ENCODE results near the gene SLC25A46.
"Not testable (repeated sequence)": the region's sequence is repeated elsewhere in the genome, so short reads cannot be mapped to it uniquely, and the experiment has no call there.

The SLC25A46 gene

DNA sequence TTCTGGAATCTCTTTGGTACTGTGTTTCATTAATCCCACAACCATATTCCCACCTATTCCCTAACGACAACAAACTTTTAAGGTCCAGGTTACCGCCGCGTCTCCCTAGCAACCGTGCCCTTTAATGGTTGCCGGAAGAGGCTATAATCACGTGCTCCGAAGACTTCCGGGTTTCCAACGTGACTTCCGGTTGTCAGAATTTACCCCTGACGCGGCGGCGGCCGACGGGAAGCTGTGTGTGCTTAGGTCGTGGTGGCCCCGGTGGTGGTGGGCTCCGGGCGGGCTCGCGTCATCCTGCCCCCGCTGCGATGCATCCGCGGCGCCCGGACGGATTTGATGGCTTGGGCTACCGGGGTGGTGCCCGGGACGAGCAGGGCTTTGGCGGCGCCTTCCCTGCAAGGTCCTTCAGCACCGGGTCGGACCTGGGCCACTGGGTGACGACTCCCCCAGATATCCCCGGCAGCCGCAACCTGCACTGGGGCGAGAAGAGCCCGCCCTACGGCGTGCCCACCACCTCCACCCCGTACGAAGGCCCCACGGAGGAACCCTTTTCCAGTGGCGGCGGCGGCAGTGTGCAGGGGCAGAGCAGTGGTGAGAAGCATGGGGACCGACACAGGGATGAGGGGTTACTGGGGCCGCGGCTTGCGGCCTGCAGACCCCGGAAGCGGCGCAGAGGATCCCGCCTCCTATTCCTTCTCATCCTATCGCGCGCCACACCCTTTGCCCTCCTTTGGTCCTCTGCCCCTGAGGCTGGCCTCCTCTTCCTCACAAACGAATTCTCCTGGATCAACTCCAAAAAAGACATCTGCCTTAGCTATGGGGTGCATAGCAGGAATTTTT lies at the start of gene SLC25A46:
SLC25A46 (plus strand) TSS at position 196 of the 840 bp plus-strand sequence; CDS start at position 309, 113 bp downstream.
- TF ChIP-seq, protein P1, sequence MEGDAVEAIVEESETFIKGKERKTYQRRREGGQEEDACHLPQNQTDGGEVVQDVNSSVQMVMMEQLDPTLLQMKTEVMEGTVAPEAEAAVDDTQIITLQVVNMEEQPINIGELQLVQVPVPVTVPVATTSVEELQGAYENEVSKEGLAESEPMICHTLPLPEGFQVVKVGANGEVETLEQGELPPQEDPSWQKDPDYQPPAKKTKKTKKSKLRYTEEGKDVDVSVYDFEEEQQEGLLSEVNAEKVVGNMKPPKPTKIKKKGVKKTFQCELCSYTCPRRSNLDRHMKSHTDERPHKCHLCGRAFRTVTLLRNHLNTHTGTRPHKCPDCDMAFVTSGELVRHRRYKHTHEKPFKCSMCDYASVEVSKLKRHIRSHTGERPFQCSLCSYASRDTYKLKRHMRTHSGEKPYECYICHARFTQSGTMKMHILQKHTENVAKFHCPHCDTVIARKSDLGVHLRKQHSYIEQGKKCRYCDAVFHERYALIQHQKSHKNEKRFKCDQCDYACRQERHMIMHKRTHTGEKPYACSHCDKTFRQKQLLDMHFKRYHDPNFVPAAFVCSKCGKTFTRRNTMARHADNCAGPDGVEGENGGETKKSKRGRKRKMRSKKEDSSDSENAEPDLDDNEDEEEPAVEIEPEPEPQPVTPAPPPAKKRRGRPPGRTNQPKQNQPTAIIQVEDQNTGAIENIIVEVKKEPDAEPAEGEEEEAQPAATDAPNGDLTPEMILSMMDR (IDR thresholded peaks at IDR 0.05; ENCODE audit: control insufficient read depth, insufficient read depth, low read depth, low read length, missing control alignments), result no peak

DNA sequence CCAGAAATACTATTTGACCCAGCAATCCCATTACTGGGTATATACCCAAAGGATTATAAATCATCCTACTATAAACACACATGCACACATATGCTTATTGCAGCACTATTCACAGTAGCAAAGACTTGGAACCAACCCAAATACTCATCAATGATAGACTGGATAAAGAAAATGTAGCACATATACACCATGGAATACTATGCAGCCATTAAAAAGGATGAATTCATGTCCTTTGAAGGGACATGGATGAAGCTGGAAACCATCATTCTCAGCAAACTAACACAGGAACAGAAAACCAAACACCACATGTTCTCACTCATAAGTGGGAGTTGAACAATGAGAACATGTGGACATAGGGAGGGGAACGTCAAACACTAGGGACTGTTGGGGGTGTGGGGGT lies 48.2 kb upstream of the SLC25A46 start:
- H3K4me3 ChIP-seq (ENCODE audit: control insufficient read depth, low read depth, low read length); DNase-seq (ENCODE audit: low read depth): not testable (repeated sequence)

More for the DNA sequence above, at the start of gene SLC25A46:
- DNase-seq (ENCODE audit: low read depth), result no peak
- peak within 1 kb of the TSS; percentile 96 for H3K4me3 ChIP-seq (ENCODE audit: control insufficient read depth, low read depth, low read length)

DNA sequence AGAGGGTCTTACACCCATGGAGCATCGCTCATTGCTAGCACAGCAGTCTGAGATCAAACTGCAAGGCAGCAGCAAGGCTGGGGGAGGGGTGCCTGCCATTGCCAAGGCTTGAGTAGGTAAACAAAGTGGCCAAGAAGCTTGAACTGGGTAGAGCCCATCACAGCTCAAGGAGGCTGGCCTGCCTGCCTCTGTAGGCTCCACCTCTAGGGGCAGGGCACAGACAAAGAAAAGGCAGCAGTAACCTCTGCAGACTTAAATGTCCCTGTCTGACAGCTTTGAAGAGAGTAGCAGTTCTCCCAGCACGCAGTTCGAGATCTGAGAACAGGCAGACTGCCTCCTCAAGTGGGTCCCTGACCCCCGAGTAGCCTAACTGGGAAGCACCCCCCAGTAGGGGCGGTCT lies 46.1 kb upstream of the SLC25A46 start:
- not testable (repeated sequence) for H3K4me3 ChIP-seq (ENCODE audit: control insufficient read depth, low read depth, low read length); DNase-seq (ENCODE audit: low read depth)

DNA sequence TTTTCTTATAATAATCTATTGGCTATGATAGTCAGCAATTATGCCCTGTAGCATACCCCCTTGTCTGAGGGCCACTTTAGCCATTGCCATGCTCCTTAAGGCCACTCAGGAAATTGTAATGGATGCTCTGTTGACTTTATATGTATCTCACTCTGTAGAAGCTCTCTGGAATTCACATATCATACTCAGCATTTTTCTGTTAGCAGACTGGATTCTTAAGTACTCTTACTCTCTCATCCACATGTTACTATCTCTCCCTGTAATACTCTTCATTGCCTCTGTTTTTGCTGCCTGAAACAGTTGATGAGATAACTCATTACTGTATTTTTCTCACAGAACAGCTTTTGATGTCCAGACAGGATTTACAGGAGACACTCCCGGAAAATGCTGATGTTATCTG lies 36.5 kb upstream of the SLC25A46 start:
- H3K4me3 ChIP-seq (ENCODE audit: control insufficient read depth, low read depth, low read length), result no peak overlapping the region
- TF ChIP-seq, protein P1 (IDR thresholded peaks at IDR 0.05; ENCODE audit: control insufficient read depth, insufficient read depth, low read depth, low read length, missing control alignments), result no peak
- DNase-seq (ENCODE audit: low read depth), result no peak

DNA sequence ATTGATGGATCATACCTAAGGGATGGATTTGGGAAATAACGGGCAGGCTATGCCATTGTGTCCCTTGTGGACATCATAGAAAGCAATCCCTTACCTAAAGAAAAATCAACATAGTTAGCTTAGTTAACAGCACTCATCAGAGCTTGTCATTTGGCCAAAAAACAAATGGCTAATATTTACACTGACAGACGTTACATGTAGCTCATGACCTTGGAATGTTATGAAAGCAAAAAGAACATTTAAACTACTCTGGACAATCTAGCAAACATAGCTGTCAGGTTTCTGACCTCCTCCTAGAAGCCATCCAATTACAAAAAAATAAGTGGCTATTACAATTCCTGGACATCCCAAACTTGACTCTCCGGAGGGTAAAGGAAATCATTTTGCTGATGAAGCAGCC lies 36.1 kb upstream of the SLC25A46 start:
- TF ChIP-seq, protein P1 (IDR thresholded peaks at IDR 0.05; ENCODE audit: control insufficient read depth, insufficient read depth, low read depth, low read length, missing control alignments), result no peak
- no peak overlapping the region for H3K4me3 ChIP-seq (ENCODE audit: control insufficient read depth, low read depth, low read length)
- DNase-seq (ENCODE audit: low read depth), result no peak

DNA sequence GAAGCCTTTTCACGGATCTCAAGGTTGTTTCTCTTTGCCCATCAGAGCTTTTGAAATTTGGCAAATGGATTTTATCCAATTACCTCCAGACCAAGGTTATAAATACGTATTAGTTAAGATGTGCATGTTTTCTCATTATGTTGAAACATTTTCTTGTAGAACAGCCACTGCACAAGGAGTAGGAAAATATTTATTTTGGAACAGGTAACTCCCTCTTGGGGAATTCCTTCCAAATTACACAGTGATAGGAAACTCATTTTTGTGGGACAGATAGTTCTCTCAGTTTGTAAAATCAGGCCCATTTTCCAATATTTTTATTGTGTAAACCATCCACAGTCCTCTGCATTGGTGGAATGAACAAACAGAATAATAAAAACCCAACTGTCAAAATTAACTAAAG lies 35.3 kb upstream of the SLC25A46 start:
- TF ChIP-seq, protein P1 (IDR thresholded peaks at IDR 0.05; ENCODE audit: control insufficient read depth, insufficient read depth, low read depth, low read length, missing control alignments), result no peak
- H3K4me3 ChIP-seq (ENCODE audit: control insufficient read depth, low read depth, low read length), result no peak overlapping the region
- DNase-seq (ENCODE audit: low read depth), result no peak

DNA sequence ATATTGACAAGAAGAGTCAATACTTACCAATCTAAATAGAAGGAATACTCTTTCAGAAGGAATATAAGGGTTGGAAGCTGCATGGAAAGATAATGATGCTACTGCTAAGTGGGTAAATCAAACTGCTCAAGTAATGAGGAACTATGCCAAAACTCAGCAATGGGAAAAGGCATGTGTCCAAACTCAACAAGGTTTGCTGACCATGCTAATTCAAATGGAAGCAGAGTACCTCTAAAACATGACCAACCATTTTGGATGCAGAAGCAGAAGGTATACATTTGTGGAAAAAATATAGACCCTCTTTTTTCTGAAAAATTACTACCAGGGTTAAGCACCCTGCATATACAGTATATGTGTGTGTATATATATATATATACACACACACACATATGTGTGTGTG lies 33.5 kb upstream of the SLC25A46 start:
- no peak for DNase-seq (ENCODE audit: low read depth)
- TF ChIP-seq, protein P1 (IDR thresholded peaks at IDR 0.05; ENCODE audit: control insufficient read depth, insufficient read depth, low read depth, low read length, missing control alignments), result no peak
- H3K4me3 ChIP-seq (ENCODE audit: control insufficient read depth, low read depth, low read length), result no peak overlapping the region
